HepG2 (cell line): ENCODE measurements around the gene DNAJC2.
"Not testable (repeated sequence)": the region's sequence is repeated elsewhere in the genome, so short reads cannot be mapped to it uniquely, and the experiment has no call there.

Experiments used
- HOXD1 ChIP-seq: sonication (generic); formaldehyde crosslinking; IDR thresholded peaks from 2 replicates; pipeline ENCODE4 v1.5.0; 2020; ENCODE audit warnings: missing genetic modification reagents
- NFRKB ChIP-seq: fragments of 450-650 bp; IDR thresholded peaks from 2 replicates; pipeline ENCODE4 v1.6.1; 2017
- POLR2A ChIP-seq, 2 experiments: IDR thresholded peaks; 2 replicates each; pipeline ENCODE4 v1.6.1; 2011; ENCODE audit warnings: low read depth in 2 of 2, low read length in 2 of 2, mild to moderate bottlenecking in 1 of 2, moderate library complexity in 1 of 2; ENCODE audit not compliant: insufficient read depth in 1 of 2
- RAD21 ChIP-seq: fragments of 450-650 bp; formaldehyde crosslinking; IDR thresholded peaks from 2 replicates; pipeline ENCODE4 v1.5.0; 2020; ENCODE audit warnings: mild to moderate bottlenecking
- SRSF4 ChIP-seq: fragments of 200-400 bp; formaldehyde crosslinking; IDR thresholded peaks from one replicate; pipeline ENCODE4 v1.6.1; 2018; ENCODE audit warnings: mild to moderate bottlenecking, low read depth, low read length, moderate library complexity; ENCODE audit not compliant: poor library complexity, severe bottlenecking
- TBX3 ChIP-seq: fragments of 450-650 bp; IDR thresholded peaks from 2 replicates; pipeline ENCODE4 v1.6.1; 2017; ENCODE audit warnings: antibody characterized with exemption, mild to moderate bottlenecking, inconsistent platforms, borderline replicate concordance
- TF ChIP-seq, protein P1 (sequence below): conservative IDR thresholded peaks from 2 replicates; pipeline ENCODE4 v1.6.1; 2018; ENCODE audit warnings: missing genetic modification reagents
- TF ChIP-seq, protein P2 (sequence below): sonication (generic); formaldehyde crosslinking; IDR thresholded peaks from 2 replicates; pipeline ENCODE4 v1.5.0; 2020; ENCODE audit warnings: mild to moderate bottlenecking, missing genetic modification reagents, moderate library complexity
- TF ChIP-seq, protein P3 (sequence below): sonication (generic); formaldehyde crosslinking; IDR thresholded peaks from 2 replicates; pipeline ENCODE4 v1.4.0; 2020; ENCODE audit warnings: mild to moderate bottlenecking, missing genetic modification reagents, borderline replicate concordance

DNA sequence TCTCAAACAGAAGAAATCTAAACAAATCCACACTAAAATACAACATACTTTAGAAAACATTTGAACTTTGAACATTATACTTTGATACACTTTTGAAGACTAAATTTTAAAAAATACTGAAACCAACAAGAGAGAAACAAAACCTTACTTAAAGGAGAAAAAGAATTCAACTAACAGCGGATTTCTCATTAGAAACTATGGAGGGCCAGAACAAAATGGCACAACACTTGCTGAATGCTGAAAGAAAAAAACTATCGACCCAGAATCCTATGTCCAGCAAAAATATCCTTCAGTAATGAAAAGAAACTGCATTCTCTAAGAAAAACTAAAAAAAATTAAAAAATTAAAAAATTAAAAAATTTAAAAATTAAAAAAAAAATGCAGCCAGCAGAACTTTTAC lies 80.5 kb downstream of the DNAJC2 start:
- not testable (repeated sequence) for TF ChIP-seq RAD21 (CRISPR knock-in tag); TBX3; SRSF4; HOXD1 (CRISPR knock-in tag); NFRKB; POLR2A (IDR thresholded peaks at IDR 0.05; ENCODE audit: insufficient read depth in 1 of 2, low read depth in 2 of 2, low read length in 2 of 2)
- TF ChIP-seq, protein P1, sequence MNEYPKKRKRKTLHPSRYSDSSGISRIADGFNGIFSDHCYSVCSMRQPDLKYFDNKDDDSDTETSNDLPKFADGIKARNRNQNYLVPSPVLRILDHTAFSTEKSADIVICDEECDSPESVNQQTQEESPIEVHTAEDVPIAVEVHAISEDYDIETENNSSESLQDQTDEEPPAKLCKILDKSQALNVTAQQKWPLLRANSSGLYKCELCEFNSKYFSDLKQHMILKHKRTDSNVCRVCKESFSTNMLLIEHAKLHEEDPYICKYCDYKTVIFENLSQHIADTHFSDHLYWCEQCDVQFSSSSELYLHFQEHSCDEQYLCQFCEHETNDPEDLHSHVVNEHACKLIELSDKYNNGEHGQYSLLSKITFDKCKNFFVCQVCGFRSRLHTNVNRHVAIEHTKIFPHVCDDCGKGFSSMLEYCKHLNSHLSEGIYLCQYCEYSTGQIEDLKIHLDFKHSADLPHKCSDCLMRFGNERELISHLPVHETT (CRISPR knock-in tag), result not testable (repeated sequence)
- TF ChIP-seq, protein P2, sequence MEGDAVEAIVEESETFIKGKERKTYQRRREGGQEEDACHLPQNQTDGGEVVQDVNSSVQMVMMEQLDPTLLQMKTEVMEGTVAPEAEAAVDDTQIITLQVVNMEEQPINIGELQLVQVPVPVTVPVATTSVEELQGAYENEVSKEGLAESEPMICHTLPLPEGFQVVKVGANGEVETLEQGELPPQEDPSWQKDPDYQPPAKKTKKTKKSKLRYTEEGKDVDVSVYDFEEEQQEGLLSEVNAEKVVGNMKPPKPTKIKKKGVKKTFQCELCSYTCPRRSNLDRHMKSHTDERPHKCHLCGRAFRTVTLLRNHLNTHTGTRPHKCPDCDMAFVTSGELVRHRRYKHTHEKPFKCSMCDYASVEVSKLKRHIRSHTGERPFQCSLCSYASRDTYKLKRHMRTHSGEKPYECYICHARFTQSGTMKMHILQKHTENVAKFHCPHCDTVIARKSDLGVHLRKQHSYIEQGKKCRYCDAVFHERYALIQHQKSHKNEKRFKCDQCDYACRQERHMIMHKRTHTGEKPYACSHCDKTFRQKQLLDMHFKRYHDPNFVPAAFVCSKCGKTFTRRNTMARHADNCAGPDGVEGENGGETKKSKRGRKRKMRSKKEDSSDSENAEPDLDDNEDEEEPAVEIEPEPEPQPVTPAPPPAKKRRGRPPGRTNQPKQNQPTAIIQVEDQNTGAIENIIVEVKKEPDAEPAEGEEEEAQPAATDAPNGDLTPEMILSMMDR (CRISPR knock-in tag), result not testable (repeated sequence)
- TF ChIP-seq, protein P3, sequence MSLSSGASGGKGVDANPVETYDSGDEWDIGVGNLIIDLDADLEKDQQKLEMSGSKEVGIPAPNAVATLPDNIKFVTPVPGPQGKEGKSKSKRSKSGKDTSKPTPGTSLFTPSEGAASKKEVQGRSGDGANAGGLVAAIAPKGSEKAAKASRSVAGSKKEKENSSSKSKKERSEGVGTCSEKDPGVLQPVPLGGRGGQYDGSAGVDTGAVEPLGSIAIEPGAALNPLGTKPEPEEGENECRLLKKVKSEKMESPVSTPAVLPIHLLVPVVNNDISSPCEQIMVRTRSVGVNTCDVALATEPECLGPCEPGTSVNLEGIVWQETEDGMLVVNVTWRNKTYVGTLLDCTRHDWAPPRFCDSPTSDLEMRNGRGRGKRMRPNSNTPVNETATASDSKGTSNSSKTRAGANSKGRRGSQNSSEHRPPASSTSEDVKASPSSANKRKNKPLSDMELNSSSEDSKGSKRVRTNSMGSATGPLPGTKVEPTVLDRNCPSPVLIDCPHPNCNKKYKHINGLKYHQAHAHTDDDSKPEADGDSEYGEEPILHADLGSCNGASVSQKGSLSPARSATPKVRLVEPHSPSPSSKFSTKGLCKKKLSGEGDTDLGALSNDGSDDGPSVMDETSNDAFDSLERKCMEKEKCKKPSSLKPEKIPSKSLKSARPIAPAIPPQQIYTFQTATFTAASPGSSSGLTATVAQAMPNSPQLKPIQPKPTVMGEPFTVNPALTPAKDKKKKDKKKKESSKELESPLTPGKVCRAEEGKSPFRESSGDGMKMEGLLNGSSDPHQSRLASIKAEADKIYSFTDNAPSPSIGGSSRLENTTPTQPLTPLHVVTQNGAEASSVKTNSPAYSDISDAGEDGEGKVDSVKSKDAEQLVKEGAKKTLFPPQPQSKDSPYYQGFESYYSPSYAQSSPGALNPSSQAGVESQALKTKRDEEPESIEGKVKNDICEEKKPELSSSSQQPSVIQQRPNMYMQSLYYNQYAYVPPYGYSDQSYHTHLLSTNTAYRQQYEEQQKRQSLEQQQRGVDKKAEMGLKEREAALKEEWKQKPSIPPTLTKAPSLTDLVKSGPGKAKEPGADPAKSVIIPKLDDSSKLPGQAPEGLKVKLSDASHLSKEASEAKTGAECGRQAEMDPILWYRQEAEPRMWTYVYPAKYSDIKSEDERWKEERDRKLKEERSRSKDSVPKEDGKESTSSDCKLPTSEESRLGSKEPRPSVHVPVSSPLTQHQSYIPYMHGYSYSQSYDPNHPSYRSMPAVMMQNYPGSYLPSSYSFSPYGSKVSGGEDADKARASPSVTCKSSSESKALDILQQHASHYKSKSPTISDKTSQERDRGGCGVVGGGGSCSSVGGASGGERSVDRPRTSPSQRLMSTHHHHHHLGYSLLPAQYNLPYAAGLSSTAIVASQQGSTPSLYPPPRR, result not testable (repeated sequence)
